ENCODE measurements around the gene DSEL. TPM values are rescaled to one million over a fixed set of nuclear protein-coding genes. Genes with fewer than 3 reads are reported as not detected.

The DSEL gene
- 4.7 and 5.9 TPM in 2 replicates for total RNA-seq

DNA sequence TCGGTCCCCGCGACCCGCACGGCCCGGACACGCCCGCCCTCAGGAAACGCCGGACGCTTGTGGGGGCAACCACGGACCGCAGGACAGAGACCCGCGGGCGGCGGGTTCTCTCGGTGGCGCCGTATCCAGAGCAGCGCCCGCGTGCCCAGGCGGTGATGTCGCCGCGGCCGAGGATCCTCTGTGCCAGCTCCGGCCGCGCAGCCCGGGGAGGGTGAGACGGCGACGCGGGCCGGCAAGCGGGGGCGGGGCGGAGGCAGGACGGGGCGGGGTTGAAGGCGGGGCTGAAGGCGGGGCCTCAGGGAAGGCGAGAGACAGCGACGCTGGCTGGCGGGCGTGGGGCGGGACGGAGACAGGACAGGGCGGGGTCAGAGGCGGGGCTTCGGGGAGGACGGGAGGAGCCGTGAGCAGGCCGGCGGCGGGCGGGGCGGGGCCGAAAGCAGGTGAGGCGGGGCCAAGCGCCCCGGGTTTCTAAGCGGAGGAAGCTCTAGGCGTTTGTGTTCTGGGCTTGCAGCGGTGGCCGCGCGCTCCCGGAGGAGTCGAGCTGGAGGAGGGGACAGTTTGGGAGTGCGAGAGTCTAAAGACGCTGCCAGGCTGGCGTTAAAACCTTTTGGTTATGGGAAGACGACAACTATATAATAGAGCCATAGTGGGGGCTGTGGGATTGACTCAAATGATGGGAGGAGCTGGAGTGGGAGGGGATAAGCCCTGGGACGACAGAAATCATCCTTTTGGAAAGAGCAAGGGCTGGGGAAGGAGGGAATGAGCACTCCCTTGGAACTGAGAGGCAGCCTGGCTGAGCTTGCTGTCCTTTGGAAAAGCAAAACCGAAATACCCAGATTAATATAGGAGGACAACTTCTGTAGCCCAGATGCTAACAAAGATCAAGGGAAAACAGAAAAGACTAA is at the start of gene DSEL:
DSEL (minus strand) TSS at position 182 of the 905 bp plus-strand sequence. CDS start 2,112 bp downstream, outside the sequence.

All from mammary microvascular endothelial cell (primary cell).